Measurements from ENCODE around the gene PLS1.
"Not testable (repeated sequence)": the region's sequence is repeated elsewhere in the genome, so short reads cannot be mapped to it uniquely, and the experiment has no call there.

The PLS1 gene

DNA sequence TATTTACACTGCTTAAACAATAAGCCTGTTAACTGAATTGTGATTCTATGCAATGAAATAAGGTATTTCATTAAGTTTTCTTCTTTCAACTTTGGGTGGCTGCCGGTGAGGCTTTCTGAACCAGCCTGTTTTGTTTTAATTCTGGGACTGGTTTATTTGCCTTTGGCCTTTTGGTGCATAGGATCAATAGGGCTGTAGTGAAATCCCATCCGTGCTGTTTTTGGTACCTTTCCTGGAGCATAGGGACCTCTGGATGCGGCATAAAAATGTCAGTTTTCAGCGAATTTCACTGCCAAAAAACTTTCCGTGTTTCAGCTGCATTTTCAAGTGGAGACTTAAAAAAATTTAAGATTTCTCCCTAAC lies 514 bp downstream of the PLS1 start:
- DNase-seq, result no peak

DNA sequence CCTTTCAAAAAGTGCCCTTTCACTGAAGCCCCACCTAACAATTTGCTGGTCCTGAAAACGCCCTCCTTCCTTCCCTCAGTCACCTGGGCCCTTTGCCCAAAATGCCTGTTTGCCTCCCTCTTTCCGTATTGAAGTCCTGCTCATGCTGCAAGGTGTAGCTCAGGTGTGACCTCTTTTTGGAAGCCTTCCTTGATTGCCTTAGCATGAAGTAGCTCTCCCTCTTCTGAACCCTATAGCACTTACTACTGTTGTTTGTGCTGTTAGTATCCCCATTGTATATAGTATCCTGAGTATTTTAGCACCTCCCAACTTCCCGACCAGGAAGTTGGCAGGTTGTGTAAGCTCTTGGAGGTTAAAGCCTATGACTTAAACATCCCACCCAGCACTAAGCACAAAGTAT lies 1.7 kb downstream of the PLS1 start:
- DNase-seq, result no peak

DNA sequence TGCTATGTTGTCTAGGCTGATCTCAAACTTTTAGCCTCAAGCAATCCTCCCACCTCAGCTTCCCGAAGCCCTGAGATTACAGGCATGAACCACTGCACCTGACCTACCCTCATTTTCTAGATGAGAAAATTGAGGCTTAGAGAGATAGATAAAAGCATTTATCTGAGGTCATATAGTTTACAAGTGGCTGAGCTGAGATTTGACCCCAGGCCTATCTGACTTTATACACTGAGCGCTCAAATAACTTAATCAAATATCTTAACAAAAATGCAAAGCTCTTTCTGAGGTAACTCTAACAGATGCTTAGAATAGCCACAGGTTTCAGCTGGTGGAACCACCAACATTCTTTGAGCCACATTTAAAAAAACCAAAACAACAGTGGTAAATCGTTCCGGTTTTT lies 5.5 kb downstream of the PLS1 start:
- no peak for DNase-seq

DNA sequence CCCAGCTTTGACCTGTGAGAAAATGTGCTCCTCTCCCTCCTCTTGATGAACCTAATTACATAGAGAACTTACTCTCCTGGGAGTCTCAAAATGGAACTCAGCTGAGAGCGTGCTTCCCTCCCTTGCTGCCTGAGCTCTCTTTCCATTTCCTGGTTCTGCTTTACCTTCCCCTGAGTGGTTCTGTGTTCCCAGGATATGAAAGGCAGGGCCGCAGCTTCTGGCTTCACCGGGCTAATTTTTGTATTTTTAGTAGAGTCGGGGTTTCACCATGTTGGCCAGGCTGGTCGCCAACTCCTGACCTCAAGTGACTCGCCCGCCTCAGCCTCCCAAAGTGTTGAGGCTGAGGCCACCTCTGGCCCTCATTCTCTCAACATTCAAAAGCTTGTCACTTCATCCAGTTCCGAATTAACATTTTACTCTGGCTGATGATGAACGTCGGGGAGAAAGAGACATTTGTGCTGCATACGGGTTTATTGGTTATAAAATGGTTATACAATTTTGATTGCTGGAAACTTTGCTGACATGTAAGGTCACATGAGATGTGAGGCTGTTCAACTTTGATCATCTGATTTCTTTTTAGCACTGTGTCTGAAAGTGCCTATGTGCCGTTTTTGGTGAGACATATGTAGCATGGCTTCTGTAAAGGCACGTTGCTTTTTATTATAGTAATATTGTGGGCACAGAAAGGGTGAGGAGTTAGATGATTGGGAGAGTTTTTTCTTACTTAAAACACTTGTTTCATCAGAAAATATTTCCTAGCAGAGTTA lies 6.6 kb downstream of the PLS1 start:
- no peak for DNase-seq

DNA sequence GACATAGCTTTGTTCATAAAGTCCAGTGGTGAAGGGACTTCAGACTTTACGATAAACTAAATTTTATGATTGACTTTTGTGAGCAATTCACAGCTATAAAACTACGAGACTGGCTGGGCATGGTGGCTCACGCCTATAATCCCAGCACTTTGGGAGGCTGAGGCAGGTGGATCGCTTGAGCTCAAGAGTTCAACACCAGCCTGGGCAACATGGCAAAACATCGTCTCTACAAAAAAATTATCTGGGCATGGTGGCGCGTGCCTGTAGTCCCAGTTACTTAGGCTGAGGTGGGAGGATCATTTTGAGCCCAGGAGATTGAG lies 7.2 kb downstream of the PLS1 start:
- DNase-seq, result not testable (repeated sequence)

DNA sequence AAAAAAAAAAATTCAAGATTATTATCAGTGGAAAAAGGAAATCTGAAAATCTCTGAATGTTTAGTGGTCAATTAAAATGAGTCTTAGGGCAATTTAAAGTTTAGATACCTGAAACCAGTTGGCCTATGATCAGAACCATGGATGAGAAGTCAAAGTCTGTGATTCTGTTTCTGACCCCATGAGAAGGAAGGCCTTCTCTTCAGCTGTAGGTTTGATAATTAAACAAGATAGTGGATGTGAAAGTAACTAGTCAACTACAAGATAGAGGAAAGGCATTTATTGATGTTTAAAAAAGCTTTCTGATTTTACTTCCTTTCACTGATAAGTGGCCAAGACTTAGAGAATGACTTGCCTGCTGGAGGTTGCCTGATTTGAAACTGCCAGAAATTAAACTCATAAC lies 8.7 kb downstream of the PLS1 start:
- DNase-seq, result no peak

DNA sequence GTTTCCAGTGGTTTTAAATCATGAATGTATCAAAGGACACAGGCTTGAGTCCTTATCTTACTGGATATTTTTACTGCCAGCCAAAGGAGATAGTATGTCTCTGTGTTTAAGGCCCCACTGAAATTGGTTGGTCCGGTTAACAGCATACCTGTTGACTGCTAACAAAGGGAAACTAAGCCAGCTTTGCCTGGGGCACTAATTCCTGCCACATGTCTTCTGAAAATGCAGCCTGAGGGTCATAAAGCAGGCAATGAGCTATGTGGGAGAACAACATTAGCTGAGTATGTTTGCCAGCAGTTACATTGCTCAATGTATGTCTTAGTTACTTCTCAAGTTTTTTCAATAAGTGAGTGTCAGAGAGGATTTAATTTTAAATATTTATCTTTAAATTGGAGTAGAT lies 12.4 kb downstream of the PLS1 start:
- no peak for DNase-seq

DNA sequence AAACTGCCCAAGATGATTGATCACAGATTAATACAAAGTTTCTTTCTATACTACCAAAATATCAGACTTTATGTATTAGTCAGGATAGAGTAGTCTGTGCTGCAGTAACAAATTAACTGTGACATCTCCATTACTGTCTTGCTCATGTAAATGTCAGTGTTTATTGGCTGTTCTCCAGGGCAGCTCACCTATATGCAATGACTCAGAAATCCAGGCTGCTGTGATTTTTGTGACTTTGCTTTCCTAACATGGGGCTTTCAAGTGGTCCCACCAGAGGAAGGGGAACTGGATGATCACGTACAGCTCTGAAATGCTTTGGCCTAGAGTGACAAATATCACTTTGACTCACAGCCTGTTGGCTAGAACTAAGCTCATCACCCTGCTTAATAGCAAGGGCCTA lies 12.9 kb downstream of the PLS1 start:
- no peak for DNase-seq

DNA sequence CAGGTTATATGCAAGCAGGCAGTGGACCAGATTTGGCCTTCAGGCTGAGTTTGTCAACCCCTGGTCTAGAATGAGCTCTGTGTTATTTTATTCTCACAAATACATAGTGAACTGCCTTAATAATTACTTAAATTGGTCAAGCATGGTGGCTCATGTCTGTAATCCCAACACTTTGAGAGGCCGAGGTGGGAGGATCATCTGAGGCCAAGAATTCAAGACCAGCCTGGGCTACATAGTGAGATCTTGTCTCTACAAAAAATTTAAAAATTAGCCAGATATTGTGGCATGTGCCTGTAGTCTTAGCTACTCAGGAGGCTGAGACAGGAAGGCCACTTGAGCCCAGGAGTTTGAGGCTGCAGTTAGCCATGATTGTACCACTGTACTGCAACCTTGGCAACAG lies 15.0 kb downstream of the PLS1 start:
- DNase-seq, result no peak

DNA sequence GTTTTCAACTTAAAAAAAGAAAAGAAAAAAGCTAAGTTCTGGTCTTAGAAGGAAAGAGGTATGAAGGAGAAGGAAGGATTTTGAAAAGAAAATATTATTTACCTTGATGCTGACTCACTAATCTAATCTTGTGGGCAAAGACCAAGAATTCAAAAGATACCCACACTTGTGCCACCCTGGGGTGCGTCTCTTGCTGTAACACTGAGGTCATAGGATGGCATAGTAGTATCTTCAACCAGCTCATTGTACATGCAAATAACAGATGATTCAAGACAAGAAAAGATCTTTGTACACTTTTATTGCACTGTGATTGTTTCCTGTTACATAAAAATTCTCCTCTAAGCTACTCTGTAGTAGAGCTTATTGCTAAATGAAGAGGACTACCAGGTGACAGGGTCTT lies 17.3 kb downstream of the PLS1 start:
- DNase-seq, result no peak

DNA sequence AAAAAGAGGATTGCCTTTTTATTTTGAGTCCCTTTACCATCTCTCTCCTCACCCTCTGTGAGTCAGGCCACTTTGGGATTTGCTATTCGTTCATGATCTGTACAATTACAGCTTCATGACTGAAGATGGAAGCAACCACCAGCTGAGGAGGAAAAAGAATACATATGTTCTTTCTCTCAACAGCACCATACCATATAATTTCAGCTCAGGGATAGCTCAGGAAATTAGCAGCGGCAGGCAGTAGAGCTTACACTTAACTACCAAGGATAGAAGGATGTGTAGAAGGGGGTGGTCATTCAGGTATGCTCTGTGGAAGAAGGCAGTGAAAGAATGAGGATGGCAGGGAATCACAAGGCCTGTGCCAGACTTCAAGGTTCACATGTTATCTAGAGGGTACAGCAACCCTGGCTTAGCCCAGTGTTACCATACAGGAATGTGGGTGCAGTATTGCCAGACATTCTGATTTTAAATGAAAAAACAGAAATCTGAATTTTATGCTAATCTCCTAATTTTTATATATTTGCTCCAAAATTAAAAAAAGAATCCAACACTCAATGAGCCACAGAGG lies 17.9 kb downstream of the PLS1 start:
- no peak for DNase-seq

DNA sequence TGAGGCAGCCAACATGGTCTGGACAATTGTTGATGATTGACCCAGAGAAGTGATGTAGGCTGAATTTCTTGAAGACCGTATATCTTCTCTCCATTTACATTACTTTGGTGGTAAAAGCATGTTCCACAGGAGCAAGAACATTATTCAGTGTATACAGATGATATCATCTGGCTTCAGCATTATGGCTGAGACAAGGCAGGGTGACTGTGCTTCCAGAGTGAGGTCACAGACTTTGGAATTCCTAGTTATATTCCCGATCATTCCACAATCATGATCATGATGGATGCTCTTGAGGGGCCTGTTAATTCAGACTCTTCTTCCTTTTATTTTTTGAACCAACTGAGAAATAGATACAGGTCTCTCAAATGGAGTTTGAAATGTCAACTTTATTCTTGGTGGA lies 19.0 kb downstream of the PLS1 start:
- DNase-seq, result no peak

DNA sequence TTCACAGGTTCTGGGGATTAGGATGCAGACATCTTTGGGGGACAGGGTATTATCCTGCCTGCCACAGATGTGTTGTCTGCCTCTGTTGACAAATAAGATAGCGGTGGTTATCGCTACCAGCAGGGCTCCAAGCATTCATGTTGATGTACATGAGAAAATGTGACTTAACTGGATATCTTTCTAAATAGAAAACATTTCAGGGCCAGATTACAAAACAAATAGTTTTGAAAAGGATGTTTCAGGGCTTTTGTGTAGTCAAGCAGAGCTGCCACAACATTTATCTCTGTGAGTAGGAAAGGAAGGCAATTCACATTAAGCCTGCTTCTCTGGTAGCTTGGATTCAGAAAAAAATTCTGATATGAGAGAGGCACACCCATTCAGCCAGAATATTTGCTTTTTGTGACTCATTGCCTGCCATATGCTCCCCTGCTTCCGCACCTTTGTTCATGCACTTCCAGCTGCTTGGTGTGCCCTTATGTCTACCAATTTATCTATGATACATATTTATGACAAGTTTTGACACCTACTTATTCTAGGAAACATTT lies 22.8 kb downstream of the PLS1 start:
- no peak for DNase-seq

DNA sequence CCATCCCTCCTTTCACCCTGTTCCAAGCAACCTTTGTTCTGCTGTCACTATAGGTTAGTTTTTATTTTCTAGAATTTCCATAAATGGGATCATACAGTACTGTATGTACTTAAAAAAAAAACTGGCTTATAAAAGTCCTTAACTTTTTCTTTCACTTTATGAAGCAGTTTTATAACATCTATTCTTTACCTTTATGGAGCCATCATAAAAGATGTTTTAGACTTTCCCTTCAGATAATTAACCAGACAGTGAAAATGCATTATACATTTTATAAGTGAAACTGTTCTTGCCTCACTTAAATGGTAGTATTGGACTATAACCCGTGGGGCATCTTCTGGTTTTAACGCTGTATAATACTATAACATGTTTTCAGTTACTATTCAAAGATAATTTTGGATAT lies 26.2 kb downstream of the PLS1 start:
- DNase-seq, result no peak

DNA sequence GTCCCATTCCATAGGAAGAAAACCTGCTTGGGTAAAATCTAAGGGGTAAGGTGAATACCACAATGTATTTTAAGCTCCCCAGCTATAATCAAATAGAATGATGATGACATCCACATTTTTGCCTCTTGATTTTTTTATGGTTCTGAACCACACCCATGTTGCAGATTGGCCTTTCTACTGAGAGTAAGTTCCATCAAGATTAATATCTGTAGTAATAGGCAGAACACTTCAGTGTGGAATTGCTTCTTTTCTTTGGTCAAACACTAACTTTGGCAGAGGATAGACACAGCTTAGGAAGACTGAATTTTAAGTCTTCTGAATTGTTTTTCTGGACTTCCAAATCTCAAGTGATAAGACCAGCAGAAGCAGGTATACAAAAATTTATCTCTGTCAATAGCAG lies 27.0 kb downstream of the PLS1 start:
- DNase-seq, result no peak

DNA sequence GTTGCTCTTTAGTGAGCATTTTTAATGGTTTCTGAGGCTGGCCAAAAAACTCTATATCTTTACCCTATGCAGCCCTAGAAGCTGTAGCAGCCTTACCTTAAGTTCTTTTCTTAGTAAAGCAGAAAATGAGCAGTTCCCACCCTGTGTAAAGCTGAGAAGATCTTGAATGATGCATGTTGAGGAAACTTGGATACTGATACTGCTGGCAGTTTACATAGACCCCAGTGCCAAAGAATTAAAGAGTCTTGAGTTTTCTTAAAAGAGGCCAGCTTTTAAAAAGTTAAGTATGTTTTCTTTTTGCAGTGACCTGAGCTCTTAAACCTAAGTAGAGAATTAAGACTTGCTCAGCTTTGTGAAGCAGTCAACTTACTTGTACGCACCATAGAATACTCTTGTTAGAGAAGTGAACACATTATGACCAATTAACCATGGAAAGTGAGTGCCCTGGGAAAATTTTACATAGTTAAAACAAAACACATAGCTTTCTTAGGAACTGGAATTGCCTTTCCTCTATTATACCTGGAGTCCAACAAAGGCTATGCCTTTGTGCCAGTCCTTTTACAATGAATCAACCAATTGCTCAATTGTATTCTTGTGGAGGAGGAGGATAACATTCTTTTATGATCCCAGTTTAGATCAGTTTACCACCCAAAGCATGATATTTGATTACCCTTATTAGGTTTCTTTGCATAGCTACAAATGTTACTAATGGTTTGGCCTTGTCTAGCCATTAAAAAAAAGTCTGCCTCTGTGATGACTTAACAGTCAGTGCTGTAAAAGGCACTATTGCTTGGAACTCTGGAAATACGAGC lies 28.4 kb downstream of the PLS1 start:
- DNase-seq, result no peak

DNA sequence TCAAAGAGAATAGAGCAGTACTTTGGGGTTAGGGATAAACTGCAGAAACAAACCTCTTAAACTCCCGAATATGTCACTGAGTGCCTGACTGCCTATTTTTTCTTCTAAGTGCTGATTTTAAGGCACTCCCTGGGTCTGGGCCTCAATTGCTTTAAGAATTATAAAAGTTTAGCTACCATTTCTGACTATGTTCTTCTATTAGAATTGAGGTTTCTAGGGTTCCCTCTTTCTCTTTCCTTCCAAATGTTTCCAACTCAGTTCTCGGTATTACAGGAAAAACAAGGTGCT lies 28.9 kb downstream of the PLS1 start:
- DNase-seq, result no peak

DNA sequence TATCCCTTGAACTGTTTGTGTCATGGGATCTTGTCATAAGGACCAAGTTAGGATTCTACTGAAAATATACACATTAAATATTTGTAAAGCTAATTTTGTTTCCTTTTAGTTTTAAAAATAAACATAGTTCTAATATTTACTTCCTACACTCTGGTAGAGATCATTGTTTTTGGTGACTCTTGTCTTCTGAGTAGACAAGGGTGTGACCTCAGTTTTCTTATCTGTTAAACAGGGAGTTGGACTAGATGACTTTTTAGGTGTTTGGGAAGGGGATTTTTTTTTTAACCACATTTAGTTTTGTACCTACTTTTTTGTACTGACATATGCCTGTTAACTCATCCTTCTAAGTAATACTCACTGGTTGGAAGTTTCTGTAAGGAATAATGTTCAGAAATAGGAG lies 30.8 kb downstream of the PLS1 start:
- no peak for DNase-seq

DNA sequence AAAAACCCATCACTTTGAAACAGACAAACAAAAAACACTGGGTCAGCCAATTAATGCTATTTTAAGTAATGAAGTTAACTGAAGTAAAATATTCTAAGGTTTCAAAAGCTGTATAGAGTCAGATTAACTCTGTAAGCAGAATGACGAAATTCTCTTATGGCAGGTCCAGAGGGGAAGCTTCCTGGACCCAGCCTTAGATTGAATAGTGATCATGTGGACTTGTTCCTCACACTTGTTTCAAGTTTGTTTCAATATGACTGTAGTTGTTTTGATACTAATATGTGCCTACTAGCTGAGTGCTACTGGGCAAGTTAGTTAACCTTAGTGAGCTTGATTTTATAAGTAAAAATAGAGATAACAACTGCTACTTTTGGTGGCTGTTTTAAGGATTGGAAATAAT lies 32.6 kb downstream of the PLS1 start:
- DNase-seq, result no peak

DNA sequence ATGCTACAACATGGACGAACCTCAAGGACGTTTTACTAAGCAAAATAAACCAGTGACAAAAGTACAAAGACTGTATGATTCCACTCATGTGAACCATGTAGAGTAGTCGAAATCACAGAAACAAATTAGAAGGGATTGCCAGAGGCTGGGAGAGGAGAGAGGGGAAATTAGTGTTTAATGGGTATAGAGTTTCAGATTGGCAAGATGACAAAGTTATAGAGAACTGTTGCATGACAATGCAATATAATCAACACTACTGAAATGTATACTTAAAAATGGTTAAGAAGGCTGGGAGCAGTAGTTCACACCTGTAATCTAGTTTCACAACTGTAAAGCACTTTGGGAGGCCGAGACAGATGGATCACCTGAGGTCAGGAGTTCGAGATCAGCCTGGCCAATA lies 36.9 kb downstream of the PLS1 start:
- no peak for DNase-seq

DNA sequence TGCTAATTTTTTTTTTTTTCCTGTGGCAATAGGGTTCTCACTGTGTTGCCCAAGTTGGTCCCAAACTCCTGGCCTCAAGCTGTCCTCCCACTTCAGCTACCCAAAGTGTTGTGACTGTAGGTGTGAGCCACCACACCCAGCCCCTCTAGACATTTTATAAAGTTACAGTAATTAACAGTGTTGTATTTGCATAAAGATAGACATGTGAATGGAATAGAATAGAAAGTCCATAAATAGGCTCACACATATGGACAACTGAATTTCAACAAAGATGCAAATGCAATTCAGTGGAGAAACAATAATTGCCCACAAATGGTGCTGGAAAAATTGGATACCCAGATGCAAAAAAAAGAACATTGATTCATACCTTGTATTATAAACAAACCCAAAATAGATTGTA lies 39.9 kb downstream of the PLS1 start:
- DNase-seq, result no peak

DNA sequence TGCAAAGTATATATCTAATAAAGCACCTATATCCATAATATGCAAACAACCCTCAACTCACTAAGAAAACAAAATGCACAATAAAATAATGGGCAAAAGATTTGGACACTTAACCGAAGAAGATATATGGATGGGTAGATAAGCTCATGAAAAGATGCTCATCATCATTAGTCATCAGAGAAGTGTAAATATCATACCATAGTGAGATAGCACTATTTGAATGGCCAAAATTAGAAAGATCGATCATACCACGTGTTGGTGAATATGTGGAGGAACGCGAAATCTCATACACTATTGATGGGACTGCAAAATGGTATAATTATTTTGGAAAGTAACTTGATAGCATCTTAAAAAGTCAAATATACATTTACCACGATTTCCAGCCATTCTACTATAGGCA lies 40.5 kb downstream of the PLS1 start:
- no peak for DNase-seq

DNA sequence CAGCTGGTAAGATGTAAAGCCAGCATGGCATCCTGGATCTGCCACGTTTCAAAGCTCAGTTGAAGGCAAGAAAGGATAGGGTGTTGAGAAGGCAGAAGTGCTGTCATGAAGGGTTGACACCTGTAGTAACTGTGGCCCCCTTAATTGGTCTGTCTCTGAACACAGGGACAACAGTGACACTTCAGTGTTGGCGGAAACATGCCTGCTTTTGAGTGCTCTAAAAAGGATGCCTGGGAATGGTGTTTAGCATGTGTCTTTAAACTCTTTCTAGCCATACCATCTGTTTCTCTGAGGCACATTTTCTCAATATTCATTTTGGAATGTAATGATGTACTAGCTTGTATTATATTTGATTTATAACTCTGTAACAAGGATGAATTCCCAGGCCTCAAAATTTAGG lies 42.1 kb downstream of the PLS1 start:
- DNase-seq, result no peak

DNA sequence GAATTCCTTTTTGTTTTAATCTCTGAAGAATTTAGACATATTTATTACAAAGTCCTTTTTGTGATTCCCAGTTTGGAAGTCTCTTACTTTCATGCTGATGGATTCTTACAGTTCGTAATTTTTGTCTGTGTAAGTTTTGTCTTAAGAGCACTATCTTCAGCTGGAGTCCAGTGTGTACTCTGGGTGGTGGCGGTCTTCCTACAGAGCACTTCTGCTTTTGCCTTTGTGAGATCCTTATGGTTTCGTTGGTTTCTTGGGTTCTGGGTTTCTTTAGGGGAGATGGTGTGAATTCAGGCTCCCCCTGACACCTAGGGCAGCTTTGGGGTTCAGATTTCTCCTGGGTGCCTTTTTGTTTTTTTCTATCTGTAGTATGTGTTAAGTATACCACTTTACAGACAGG lies 45.3 kb downstream of the PLS1 start:
- DNase-seq, result no peak

DNA sequence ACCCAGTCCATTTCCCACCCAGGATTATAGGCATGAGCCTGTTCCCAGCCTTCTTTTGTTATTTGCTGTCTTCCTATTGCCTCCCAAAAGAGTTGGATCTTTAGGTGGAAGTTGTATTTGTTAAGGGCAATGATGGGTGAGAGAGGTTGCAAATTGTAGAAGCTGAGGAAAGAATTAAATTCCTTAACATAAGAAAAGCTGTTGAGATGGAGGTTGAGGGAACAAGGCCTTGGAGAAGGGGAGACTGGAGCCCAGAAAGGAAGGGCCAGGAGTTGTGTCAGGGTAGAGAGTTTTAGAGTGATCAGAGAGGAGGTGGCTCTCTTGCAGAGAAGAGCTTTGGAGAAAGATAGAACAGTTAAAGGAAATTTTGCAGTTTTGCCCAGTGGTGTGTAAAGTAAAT lies 46.8 kb downstream of the PLS1 start:
- DNase-seq, result no peak

All from femur (tissue), 1 donor.